ENCODE measurements around the gene SCGN.

SCGN gene

DNA sequence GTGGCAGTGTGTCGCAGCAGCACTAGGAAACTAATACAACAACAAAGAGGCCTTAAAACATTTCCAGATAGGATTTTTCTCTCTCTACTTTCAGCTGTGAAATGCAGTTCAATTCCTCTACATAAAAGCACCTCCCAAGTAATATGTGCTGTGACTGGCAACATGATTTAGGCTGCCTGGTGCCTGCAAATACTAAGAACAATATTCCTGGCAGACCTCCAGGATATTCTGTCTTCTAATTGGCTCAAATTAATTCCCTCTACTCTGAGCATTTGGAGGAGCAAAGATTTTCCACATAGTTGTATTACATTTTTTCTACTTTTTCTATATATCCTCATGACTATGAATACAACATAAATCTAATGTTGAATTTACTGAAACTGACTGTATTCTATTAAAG, 33.2 kb downstream of the SCGN start:
- no peak overlapping the region for H3K27ac ChIP-seq
- TF ChIP-seq, protein P1, sequence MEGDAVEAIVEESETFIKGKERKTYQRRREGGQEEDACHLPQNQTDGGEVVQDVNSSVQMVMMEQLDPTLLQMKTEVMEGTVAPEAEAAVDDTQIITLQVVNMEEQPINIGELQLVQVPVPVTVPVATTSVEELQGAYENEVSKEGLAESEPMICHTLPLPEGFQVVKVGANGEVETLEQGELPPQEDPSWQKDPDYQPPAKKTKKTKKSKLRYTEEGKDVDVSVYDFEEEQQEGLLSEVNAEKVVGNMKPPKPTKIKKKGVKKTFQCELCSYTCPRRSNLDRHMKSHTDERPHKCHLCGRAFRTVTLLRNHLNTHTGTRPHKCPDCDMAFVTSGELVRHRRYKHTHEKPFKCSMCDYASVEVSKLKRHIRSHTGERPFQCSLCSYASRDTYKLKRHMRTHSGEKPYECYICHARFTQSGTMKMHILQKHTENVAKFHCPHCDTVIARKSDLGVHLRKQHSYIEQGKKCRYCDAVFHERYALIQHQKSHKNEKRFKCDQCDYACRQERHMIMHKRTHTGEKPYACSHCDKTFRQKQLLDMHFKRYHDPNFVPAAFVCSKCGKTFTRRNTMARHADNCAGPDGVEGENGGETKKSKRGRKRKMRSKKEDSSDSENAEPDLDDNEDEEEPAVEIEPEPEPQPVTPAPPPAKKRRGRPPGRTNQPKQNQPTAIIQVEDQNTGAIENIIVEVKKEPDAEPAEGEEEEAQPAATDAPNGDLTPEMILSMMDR (conservative IDR thresholded peaks at IDR 0.05): no peak

DNA sequence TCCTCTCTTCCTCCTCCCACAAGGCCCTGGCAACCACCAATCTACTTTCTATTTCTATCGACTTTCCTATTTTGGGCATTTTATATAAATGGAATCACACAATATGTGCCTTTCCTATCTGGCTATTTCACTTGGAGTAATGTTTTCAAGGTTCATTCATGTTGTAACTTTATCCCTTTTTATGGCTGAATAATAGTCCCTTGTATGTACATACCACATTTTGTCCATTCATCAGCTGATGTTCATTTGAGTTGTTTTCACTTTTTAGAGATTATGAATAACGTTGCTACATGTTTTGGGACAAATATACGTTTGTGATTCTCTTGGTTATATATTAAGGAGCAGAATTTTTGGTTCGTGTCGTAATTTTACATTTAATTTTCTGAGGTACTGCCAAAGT, 33.9 kb downstream of the SCGN start:
- TF ChIP-seq, protein P1 (conservative IDR thresholded peaks at IDR 0.05): no peak
- H3K27ac ChIP-seq: no peak overlapping the region

DNA sequence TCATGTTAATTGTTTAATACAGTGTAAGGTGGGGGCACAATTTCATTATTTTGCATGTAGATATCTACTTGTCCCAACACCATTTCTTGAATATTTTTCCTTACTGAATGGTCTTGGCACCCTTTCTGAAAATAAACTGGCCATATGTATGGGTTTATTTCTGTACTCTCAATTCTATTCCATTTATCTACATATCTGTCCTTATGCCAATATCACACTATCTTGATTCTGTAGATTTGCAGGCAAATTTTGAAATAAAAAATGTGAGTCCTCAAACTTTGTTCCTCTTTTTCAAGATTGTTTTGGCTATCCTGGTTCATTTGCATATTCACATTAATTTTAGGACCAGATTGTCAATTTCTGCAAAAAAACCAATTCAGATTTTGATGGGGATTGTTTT, 34.8 kb downstream of the SCGN start:
- TF ChIP-seq, protein P1 (conservative IDR thresholded peaks at IDR 0.05): no peak
- no peak overlapping the region for H3K27ac ChIP-seq

DNA sequence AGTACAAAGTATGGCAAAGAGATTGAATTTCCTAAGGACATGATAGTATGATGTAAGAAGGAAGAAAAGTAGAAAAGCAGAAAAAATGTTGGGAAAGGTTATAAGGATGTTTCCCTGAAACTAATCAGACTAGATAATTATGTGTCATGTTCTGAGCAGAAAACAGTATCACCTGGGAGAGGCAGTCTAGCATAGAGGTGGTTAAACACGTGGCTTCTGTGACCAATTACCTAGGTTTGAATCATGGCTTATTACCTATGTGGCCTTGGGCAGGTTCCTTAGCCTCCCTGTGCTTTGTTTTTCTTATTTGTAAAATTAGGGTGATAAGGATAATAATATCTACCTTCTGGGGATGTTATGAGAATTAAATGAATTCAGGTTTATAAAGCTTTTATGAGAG, 38.0 kb downstream of the SCGN start:
- TF ChIP-seq, protein P1 (conservative IDR thresholded peaks at IDR 0.05): no peak
- H3K27ac ChIP-seq: no peak overlapping the region

DNA sequence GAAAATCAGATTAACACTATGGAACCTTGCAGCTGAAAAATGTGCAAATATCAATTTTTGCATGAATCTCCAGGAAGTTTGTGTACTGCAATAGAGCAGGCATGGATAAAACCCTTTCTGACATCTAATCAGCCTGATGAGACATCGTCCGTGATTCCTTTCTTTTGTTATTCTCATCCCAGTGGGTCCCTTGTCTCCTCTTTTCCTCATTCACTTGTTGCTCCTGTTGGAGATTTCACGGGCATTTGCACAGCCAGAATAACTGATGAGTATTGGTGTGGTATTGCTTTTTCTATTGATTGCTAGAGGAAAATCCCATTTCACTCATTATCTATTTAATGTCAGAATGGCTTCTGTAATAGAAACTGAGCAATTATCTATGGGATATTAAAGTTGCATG, 39.9 kb downstream of the SCGN start:
- no peak overlapping the region for H3K27ac ChIP-seq
- TF ChIP-seq, protein P1 (conservative IDR thresholded peaks at IDR 0.05): no peak

DNA sequence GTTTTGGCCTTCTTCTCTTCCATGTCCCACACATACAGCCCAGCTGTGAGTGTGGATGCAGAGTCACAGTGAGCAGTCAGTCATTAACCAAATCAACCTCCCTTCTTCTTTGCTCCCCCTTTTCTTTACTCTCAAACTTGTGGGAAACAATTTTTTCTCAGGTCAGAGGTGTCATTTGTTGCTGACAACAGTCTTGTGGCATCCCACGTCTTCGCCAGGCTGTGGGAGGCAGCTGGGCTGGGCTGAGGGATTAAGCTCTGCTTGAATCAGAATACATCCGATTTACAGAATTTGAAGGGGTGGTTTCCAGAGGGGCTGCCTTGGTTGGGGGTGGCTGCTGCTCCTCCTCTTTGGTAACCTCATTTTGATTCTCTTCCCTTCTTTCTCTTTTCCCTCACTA, 40.5 kb downstream of the SCGN start:
- no peak overlapping the region for H3K27ac ChIP-seq
- TF ChIP-seq, protein P1 (conservative IDR thresholded peaks at IDR 0.05): no peak

DNA sequence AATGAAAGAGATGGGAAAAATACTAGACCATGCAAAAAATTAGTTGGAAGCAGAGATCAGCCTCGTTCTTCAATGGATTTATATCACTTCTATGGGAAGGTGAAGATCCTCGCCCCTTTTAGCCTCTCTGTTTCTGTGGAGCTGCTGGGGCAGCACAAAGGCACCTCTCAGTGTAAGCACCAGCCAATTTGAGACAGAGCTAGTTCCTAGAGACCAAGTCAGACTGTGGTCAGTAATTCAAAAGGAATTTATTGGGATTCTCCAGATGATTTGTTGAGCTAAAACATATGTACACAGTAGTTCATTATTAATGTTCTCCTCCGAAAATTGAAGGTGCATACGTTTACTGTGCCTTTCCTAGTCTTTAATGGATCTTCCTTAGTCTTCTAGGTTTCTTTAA, 42.4 kb downstream of the SCGN start:
- H3K27ac ChIP-seq: no peak overlapping the region
- TF ChIP-seq, protein P1 (conservative IDR thresholded peaks at IDR 0.05): no peak

DNA sequence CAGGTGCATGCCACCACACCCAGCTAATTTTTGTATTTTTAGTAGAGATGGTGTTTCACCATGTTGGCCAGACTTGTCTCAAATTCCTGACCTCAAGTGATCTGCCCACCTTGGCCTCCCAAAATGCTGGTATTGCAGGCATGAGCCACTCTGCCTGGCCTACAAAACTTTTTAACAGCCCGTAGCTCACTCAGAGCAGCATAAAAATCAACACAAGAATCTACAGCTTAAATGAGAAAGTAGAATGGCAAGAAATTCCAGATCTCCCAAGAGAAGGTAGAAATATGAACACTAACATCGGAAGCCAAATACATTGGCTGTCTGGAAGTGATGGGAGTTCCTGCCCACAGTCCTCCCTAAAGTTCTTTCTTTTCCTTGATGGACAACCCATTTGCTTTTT, 43.7 kb downstream of the SCGN start:
- no peak overlapping the region for H3K27ac ChIP-seq
- TF ChIP-seq, protein P1 (conservative IDR thresholded peaks at IDR 0.05): no peak

Measured in VCaP (cell line).